KMS-11 (cell line): ENCODE results near the gene LDLR.

Source experiments
- H2AFZ ChIP-seq: fragments of 200-600 bp; sonication (generic); 2 replicates; pipeline ENCODE4 v1.6.1; 2016; ENCODE audit warnings: antibody characterized with exemption, mixed run types, low read depth
- H3K27ac ChIP-seq: fragments of 200-600 bp; sonication (generic); 2 replicates; pipeline ENCODE4 v1.6.1; 2016; ENCODE audit warnings: mild to moderate bottlenecking, mixed run types
- H3K27me3 ChIP-seq: fragments of 200-600 bp; sonication (generic); 2 replicates; pipeline ENCODE4 v1.6.1; 2017; ENCODE audit warnings: mild to moderate bottlenecking, low read depth, mixed run types, moderate library complexity; ENCODE audit not compliant: insufficient read depth
- H3K36me3 ChIP-seq: fragments of 200-600 bp; sonication (generic); 2 replicates; pipeline ENCODE4 v1.6.1; 2017; ENCODE audit warnings: mild to moderate bottlenecking, mixed run types; ENCODE audit not compliant: insufficient read depth
- H3K4me1 ChIP-seq: fragments of 200-600 bp; sonication (generic); 2 replicates; pipeline ENCODE4 v1.6.1; 2016; ENCODE audit warnings: mild to moderate bottlenecking, low read depth, mixed run types; ENCODE audit not compliant: poor library complexity, severe bottlenecking
- H3K4me2 ChIP-seq: fragments of 200-600 bp; sonication (generic); 2 replicates; pipeline ENCODE4 v1.7.0; 2016; ENCODE audit warnings: mild to moderate bottlenecking, mixed run types
- H3K4me3 ChIP-seq: fragments of 200-600 bp; sonication (generic); IDR thresholded peaks from 2 replicates; pipeline ENCODE4 v1.6.1; 2017; ENCODE audit warnings: low read depth, low read length, mixed read lengths; ENCODE audit not compliant: insufficient read depth
- H3K79me2 ChIP-seq: fragments of 200-600 bp; sonication (generic); 2 replicates; pipeline ENCODE4 v1.6.1; 2016; ENCODE audit warnings: low read depth, mixed run types; ENCODE audit not compliant: insufficient read depth
- H3K9ac ChIP-seq: fragments of 200-600 bp; sonication (generic); 2 replicates; pipeline ENCODE4 v1.6.1; 2016; ENCODE audit warnings: mild to moderate bottlenecking, mixed run types
- H4K20me1 ChIP-seq: fragments of 200-600 bp; sonication (generic); 2 replicates; pipeline ENCODE4 v1.6.1; 2016; ENCODE audit warnings: mild to moderate bottlenecking, mixed run types; ENCODE audit not compliant: insufficient read depth
- TF ChIP-seq, protein P1 (sequence below): fragments of 200-600 bp; sonication (generic); conservative IDR thresholded peaks from 2 replicates; pipeline ENCODE4 v1.6.1; 2017; ENCODE audit warnings: low read depth, mild to moderate bottlenecking, antibody characterized with exemption, low read length, moderate library complexity, mixed read lengths

Gene LDLR

DNA sequence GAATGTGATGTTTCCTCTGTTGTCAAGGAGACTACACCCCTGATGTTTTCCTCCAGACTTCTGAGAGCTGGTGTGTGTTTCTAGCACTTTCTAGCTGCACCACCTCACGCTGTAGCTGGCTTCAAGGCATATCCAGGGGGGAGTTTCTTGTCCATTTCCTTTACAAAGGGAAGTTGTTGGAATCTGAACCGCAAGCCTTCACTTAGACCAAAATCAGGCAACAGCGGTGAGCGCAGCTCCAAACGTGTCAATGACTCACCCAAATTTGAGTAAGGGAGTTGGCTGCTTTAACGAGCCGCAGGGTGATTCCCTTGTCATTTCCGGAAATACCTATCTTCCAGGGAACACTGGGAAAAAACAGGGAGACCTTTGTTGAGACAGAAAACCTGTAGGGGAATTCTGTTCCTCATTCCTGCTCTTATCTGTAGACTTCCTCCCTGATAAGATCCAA is 2.5 kb downstream of the LDLR start:
- H3K27ac ChIP-seq = no peak overlapping the region
- H3K79me2 ChIP-seq = peaks cover 70% of the 10 kb centered on the region
- no peak overlapping the region for H3K9ac ChIP-seq
- TF ChIP-seq, protein P1, sequence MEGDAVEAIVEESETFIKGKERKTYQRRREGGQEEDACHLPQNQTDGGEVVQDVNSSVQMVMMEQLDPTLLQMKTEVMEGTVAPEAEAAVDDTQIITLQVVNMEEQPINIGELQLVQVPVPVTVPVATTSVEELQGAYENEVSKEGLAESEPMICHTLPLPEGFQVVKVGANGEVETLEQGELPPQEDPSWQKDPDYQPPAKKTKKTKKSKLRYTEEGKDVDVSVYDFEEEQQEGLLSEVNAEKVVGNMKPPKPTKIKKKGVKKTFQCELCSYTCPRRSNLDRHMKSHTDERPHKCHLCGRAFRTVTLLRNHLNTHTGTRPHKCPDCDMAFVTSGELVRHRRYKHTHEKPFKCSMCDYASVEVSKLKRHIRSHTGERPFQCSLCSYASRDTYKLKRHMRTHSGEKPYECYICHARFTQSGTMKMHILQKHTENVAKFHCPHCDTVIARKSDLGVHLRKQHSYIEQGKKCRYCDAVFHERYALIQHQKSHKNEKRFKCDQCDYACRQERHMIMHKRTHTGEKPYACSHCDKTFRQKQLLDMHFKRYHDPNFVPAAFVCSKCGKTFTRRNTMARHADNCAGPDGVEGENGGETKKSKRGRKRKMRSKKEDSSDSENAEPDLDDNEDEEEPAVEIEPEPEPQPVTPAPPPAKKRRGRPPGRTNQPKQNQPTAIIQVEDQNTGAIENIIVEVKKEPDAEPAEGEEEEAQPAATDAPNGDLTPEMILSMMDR = no peak
- peaks cover 36% of the 10 kb centered on the region for H4K20me1 ChIP-seq
- no peak overlapping the region for H3K4me3 ChIP-seq
- H3K4me1 ChIP-seq = peaks cover 58% of the 10 kb centered on the region
- H2AFZ ChIP-seq = no peak overlapping the region
- H3K36me3 ChIP-seq = peaks cover 11% of the 10 kb centered on the region; the same call in 1 of the 2 replicates
- H3K4me2 ChIP-seq = peak overlapping the region; percentile 77
- no peaks in the 10 kb centered on the region for H3K27me3 ChIP-seq

DNA sequence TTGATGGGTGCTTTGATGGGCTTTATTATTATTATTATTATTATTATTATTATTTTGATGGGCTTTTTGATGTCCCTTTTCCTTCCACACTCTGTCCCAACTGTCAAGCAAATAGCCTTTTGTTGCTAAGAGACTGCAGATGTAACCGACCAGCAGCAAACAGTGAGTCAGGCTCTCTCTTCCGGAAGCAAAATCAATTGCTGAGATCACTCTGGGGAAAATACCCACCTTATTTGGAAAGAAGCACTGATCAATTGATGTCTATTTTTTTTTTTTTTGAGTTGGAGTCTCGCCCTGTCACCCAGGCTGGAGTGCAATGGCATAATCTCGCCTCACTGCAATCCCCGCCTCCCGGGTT is 2.9 kb downstream of the LDLR start:
- TF ChIP-seq, protein P1 = no peak
- Histone ChIP-seq H4K20me1 (peaks cover 36% of the 10 kb centered on the region), H3K4me3 (no peak overlapping the region), H2AFZ (no peak overlapping the region), H3K9ac (no peak overlapping the region), H3K4me2 (no peak overlapping the region), H3K79me2 (peaks cover 74% of the 10 kb centered on the region), H3K27me3 (no peaks in the 10 kb centered on the region), H3K4me1 (peaks cover 59% of the 10 kb centered on the region), H3K36me3 (peaks cover 11% of the 10 kb centered on the region; the same call in 1 of the 2 replicates), H3K27ac (no peak overlapping the region)

DNA sequence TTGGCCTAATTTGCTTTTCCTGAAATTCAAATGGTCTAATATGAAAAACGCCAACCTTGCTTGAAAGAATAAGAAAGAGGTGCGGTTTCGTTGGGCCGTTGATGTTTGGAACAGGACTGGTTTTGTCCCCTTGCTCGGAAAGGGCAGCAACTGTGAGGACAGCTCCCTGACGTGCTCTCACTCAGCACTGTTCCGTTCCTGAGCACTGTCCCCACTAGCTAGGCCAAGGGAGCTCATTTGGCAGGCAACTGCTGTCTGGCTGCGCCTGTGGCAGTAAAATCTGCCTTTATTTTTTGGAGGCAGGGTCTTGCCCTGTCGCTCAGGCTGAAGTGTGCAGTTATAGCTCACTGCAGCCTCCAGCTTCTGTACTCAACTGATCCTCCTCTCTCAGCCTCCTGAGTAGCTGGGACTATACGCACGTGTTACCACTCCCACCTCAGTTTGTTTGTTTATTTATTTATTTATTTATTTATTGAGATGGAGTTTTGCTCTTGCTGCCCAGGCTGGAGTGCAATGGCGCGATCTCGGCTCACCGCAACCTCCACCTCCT is 4.5 kb downstream of the LDLR start:
- H3K27me3 ChIP-seq = no peaks in the 10 kb centered on the region
- no peak overlapping the region for H2AFZ ChIP-seq
- TF ChIP-seq, protein P1 = no peak
- peaks cover 56% of the 10 kb centered on the region for H3K4me1 ChIP-seq
- no peak overlapping the region for H3K27ac ChIP-seq
- H4K20me1 ChIP-seq = peaks cover 44% of the 10 kb centered on the region
- no peak overlapping the region for H3K9ac ChIP-seq
- peaks cover 90% of the 10 kb centered on the region for H3K79me2 ChIP-seq
- no peak overlapping the region for H3K4me2 ChIP-seq
- peaks cover 11% of the 10 kb centered on the region; the same call in 1 of the 2 replicates for H3K36me3 ChIP-seq
- no peak overlapping the region for H3K4me3 ChIP-seq

DNA sequence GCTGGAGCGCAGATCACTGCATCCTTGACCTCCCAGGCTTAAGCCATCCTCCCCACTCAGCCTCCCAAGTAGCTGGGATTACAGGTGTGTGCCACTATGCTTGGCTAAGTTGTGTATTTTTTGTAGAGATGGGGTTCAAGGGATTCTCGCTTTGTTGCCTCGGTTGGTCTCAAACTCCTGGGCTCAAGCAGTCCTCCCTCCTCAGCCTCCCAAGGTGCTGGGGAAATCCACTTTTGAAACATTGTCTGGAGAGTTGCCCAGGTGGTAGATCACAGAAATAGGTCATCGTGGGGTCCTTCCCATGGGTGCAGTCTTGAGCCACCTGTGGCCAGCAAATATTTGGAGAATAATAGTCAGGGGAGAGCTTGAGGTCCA is 5.2 kb downstream of the LDLR start:
- H3K4me2 ChIP-seq = no peak overlapping the region
- H3K27me3 ChIP-seq = no peaks in the 10 kb centered on the region
- no peak overlapping the region for H3K27ac ChIP-seq
- TF ChIP-seq, protein P1 = no peak
- no peak overlapping the region for H3K4me3 ChIP-seq
- H3K36me3 ChIP-seq = peaks cover 11% of the 10 kb centered on the region; the same call in 1 of the 2 replicates
- peaks cover 95% of the 10 kb centered on the region for H3K79me2 ChIP-seq
- no peak overlapping the region for H3K9ac ChIP-seq
- no peak overlapping the region for H2AFZ ChIP-seq
- peaks cover 44% of the 10 kb centered on the region for H4K20me1 ChIP-seq
- H3K4me1 ChIP-seq = peaks cover 60% of the 10 kb centered on the region
